KBM-7 (cell line): Measurements from ENCODE around the gene SH3BGR.
"Not testable (repeated sequence)": the region's sequence is repeated elsewhere in the genome, so short reads cannot be mapped to it uniquely, and the experiment has no call there.

Experiments
- DNase-seq: peaks from one replicate; pipeline ENCODE4 v3.0.0-alpha.2; 2015
- in situ Hi-C: fragments of 300-500 bp; cut with MboI; formaldehyde crosslinking; loops from 2 replicates; pipeline ENCODE4 v1.14.3; 2020; ENCODE audit warnings: low sequenced_read_pairs, low pct_unique_long_range_greater_than_20kb, mixed read lengths

The SH3BGR gene

DNA sequence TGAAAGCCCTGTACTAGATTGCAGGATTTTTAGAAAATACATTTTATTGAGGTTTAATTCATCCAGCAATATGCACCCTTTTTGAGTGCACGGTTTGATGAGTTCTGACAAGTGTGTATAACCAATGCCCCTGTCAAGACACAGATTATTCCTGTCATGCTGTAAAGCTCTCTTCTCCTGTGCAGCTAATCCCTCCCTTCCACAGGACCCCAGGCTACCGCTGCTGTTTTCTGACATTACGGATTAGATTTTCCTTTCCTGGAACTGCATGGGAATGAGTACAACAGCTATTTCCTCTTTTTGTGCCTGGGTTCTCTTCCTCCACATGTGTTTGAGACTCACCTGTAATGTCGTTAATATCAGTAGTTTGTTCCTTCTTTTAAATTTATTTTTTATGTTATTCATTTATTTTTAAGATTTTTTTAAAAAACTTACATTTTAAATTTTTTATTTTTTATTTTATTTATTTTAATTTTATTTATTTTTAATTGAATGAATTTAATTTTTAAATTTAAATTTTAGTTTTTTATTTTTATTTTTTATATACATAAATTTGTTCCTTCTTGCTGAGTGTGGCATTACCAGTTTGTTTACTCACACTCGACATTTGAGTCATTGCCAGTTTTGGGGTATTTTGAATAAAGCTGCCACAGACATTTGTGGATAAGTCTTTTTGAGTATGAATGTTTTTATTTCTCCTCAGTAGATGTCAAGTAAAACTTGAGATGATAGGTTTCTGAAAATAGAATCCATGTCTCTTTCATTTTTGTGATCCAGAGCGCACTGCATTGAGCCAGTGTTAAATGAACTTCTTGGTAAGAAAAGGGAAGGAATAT is 82.0 kb downstream of the SH3BGR start:
- DNase-seq = peak; percentile 8
- in situ Hi-C loops = no loop called here

DNA sequence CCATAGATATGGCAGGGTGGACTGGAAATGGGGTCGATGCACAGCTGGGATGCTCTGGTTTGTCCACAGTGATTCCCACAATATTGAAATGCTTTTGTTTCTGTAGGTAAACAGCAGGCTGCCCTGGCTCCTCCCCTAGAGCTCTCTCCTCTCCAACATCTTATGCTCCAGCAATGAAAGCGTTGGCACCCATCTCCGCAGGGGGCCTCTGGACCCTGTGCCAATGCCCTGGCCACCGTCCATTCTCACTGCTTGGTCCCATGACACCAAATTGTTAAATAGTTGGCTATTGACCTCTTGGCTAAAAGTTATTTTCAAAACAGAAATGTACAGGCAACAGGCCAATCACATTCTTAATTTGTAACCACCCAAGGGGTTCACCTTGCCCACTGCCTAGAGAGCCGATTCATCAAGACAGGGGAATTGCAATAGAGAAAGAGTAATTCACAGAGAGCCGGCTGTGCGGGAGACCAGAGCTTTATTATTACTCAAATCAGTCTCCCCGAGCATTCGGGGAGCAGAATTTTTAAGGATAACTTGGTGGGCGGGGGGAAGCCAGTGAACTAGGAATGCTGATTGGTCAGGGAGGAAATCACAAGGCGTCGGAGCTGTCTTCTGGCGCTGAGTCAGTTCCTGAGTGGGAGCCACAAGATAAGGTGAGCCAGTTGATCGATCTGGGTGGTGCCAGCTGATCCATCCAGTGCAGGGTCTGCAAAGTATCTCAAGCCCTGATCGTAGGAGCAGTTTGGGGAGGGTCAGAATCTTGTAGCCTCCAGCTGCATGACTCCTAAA is 84.1 kb downstream of the SH3BGR start:
- in situ Hi-C loops = no loop called here
- DNase-seq = no peak

DNA sequence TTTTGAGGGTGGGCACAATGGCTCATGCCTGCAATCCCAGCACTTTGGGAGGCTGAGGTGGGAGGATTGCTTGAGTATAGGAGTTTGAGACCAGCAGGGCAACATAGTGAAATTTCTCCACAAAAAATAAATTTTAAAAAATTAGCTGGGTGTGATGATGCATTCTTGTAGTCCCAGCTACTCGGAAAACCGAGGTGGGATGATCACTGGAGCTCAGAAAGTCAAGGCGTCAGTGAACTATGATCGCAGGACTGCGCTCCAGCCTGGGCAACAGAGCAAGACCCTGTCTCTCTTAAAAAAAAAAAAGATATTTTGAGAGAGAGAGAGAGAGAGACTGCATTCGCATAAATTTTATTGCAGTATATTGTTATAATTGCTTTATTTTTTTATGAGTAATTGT is 85.1 kb downstream of the SH3BGR start:
- no peak for DNase-seq
- in situ Hi-C loops = no loop called here

DNA sequence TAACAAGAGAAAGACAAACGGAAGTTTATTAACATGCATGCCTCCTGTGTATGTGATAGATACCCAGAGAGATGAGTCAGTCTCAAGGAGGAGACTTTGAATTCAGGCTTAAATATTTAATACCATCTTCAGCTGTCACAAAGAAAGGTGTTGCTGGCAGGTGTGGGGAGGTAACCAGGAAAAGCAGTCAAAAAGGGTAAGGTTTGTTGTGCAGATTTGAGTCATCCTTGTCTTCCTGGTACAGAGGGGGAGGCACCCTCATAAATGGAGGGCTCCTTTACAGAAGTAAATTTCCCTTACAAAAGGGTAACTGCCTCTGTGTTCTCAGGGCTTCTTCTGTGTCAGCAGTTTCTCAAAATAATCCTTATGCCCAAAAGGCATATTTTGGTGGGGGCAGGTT is 85.8 kb downstream of the SH3BGR start:
- DNase-seq = no peak
- in situ Hi-C loops = no loop called here

- DNase-seq = no peak
- in situ Hi-C loops = no loop called here
Measured at GRCh38 chr21:39538453-39539042, 86.8 kb downstream of the SH3BGR start.

DNA sequence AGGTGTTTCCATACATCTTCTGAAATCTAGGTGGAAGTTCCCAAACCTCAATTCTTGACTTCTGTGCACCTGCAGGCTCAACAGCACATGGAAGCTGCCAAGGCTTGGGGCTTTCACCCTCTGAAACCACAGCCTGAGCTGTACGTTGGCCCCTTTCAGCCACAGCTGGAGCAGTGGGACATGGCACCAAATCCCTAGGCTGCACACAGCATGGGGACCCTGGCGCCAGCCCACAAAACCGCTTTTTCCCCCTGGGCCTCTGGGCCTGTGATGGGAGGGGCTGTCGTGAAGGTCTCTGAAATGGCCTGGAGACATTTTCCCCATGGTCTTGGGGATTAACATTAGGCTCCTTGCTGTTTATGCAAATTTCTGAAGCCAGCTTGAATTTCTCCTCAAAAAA is 88.6 kb downstream of the SH3BGR start:
- in situ Hi-C loops, DNase-seq: not testable (repeated sequence)

DNA sequence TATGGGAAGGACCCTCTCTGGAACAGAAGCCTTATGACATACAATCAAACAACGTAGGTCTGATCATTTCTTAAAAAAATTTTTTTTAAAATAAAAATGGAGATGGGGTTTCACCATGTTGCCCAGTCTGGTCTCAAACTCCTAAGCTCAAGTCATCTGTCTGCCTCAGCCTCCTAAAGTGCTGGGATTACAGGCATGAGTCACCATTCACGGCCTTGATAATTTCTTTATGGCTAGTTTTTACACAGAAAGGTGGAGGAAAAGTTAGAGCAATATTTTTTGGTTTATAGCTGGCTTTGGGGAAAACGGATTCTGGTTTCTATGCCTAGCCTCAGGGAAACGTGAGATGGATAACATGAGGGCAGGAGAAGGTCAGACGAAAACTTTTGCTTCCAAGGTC is 91.0 kb downstream of the SH3BGR start:
- DNase-seq = no peak
- in situ Hi-C loops = no loop called here

- DNase-seq = no peak
- in situ Hi-C loops = no loop called here
Measured at GRCh38 chr21:39546522-39546921, 94.8 kb downstream of the SH3BGR start.

- no peak for DNase-seq
- in situ Hi-C loops = no loop called here
Measured at GRCh38 chr21:39552856-39553255, 101.1 kb downstream of the SH3BGR start.

GRCh38 chr21:39553331-39553730 is 101.6 kb downstream of the SH3BGR start:
- in situ Hi-C loops = no loop called here

GRCh38 chr21:39555911-39556590 is 104.3 kb downstream of the SH3BGR start:
- in situ Hi-C loops = no loop called here
- no peak for DNase-seq

More at GRCh38 chr21:39553331-39553730, 101.6 kb downstream of the SH3BGR start:
- no peak for DNase-seq

DNA sequence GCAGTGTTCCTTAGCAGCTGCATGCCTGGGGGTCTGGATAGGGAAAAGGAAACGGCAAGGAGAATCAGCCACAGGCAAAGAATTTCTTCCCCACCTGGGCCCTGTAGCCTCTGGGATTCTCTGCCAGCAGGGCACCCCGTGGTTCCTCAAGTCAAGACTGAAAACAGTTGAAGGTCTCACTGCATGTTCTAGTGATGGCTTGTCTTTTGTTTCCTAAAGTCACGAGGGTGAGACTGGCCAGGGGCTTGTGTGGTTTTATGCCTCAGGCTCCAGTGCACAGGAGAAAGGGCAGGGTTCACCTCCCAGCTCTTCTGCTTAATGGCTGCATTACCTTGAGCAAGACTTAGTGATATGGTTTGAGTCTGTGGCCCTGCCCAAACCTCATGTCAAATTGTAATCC is 107.7 kb downstream of the SH3BGR start:
- in situ Hi-C loops = no loop called here
- no peak for DNase-seq

DNA sequence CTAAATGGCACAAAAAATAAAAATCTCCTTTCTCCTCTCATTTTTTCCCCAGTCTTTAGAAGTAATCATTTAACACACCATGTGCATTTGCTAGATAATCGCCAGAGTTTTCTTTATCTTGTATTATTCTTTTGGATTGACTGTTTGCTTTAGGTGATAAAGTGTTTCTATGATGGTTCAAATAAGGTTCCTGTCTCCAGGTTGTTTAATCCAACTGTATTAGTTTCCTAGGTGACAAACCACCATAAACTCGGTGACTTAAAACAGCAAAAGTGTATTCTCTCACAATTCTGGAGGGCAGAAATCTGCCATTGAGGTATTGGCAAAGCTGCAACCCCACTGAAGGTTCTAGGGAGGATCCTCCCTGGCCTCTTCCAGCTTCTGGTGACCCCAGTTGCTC is 109.4 kb downstream of the SH3BGR start:
- in situ Hi-C loops = no loop called here
- no peak for DNase-seq

- in situ Hi-C loops = no loop called here
- no peak for DNase-seq
Measured at GRCh38 chr21:39562791-39563770, 111.3 kb downstream of the SH3BGR start.

GRCh38 chr21:39564200-39564599 is 112.4 kb downstream of the SH3BGR start:
- in situ Hi-C loops = no loop called here

More at GRCh38 chr21:39564200-39564599, 112.4 kb downstream of the SH3BGR start:
- DNase-seq = no peak
